Activated B cell treated with CpG ODN at 0.5 μM for 24 hours (primary cell): ENCODE data around the gene GOLGA7B. TPM values are rescaled to one million over a fixed set of nuclear protein-coding genes. Genes with fewer than 3 reads are reported as not detected.

ENCODE experiments used
- ATAC-seq: fragments of 200-7000 bp; cut with Tn5 transposase; one replicate; pipeline ENCODE4 v1.10.0; 2021; ENCODE audit warnings: low read depth, mild to moderate bottlenecking, moderate library complexity
- CTCF ChIA-PET: fragments of 350-600 bp; sonication (Branson Sonifier 250); formaldehyde crosslinking; loops from one replicate; lab custom pipeline; 2021; ENCODE audit warnings: antibody characterized with exemption; lab: Charles Lee
- POLR2A ChIA-PET: fragments of 350-600 bp; sonication (Branson Sonifier 250); formaldehyde crosslinking; loops from one replicate; lab custom pipeline; 2021; ENCODE audit warnings: antibody characterized with exemption; lab: Charles Lee
- DNase-seq: peaks from one replicate; pipeline ENCODE4 v3.0.0; 2022
- H3K27ac Mint-ChIP-seq: one replicate; pipeline ENCODE4 v1.8.0; 2020; ENCODE audit warnings: mixed read lengths
- H3K27me3 Mint-ChIP-seq: one replicate; pipeline ENCODE4 v1.8.0; 2021; ENCODE audit warnings: mixed read lengths
- H3K36me3 Mint-ChIP-seq: one replicate; pipeline ENCODE4 v1.8.0; 2021; ENCODE audit warnings: low read depth, mixed read lengths
- H3K4me1 Mint-ChIP-seq: one replicate; pipeline ENCODE4 v1.8.0; 2021; ENCODE audit warnings: mixed read lengths
- H3K4me3 Mint-ChIP-seq: one replicate; pipeline ENCODE4 v1.8.0; 2020; ENCODE audit warnings: mild to moderate bottlenecking, mixed read lengths
- H3K9me3 Mint-ChIP-seq: one replicate; pipeline ENCODE4 v1.8.0; 2020; ENCODE audit warnings: mixed read lengths
- intact Hi-C: fragments of 100-400 bp; cut with micrococcal nuclease; formaldehyde crosslinking; loops from one replicate; pipeline ENCODE4 v1.15.1; 2024
- total RNA-seq: library from RNA; stranded (reverse); gene quantifications from 2 replicates; pipeline ENCODE4 v1.2.3, GENCODE V29; 2022
- TF ChIP-seq, protein P1 (sequence below): fragments of 200-600 bp; IDR thresholded peaks from one replicate; pipeline ENCODE4 v1.8.0; 2022; ENCODE audit warnings: antibody characterized with exemption, mild to moderate bottlenecking

The GOLGA7B gene
- total RNA-seq, 1 donor from 2014 or later: 0.04 TPM

DNA sequence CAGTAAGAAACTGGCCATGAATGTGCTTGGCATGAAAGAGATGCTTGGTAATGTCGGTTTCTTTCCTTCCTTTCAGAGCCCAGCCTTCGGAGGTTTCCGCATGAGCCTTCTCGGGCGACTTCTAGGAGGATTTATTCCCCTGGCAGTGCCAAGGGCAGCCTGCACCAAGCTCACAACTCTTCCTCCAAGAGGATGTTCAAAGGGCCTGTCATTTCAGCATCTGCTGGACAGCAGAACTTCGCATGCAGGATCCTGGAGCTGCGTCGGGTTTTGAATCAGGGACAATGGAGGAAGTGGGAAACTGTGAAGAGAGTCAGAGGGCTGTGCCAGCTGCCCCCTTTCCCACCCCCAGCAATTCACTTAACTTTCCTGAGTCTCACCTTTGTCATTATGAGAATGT lies 21.3 kb downstream of the GOLGA7B start:
- POLR2A ChIA-PET: no interaction called here
- DNase-seq (no peak), ATAC-seq (no peak)
- no peak overlapping the region for H3K4me3 Mint-ChIP-seq
- H3K4me1 Mint-ChIP-seq: peaks cover 6% of the 10 kb centered on the region
- H3K9me3 Mint-ChIP-seq: no peaks in the 10 kb centered on the region
- TF ChIP-seq, protein P1, sequence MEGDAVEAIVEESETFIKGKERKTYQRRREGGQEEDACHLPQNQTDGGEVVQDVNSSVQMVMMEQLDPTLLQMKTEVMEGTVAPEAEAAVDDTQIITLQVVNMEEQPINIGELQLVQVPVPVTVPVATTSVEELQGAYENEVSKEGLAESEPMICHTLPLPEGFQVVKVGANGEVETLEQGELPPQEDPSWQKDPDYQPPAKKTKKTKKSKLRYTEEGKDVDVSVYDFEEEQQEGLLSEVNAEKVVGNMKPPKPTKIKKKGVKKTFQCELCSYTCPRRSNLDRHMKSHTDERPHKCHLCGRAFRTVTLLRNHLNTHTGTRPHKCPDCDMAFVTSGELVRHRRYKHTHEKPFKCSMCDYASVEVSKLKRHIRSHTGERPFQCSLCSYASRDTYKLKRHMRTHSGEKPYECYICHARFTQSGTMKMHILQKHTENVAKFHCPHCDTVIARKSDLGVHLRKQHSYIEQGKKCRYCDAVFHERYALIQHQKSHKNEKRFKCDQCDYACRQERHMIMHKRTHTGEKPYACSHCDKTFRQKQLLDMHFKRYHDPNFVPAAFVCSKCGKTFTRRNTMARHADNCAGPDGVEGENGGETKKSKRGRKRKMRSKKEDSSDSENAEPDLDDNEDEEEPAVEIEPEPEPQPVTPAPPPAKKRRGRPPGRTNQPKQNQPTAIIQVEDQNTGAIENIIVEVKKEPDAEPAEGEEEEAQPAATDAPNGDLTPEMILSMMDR: no peak
- CTCF ChIA-PET: no interaction called here
- H3K36me3 Mint-ChIP-seq: no peaks in the 10 kb centered on the region
- H3K27ac Mint-ChIP-seq: no peak overlapping the region
- H3K27me3 Mint-ChIP-seq: peaks cover 27% of the 10 kb centered on the region
- intact Hi-C loops: no loop called here

DNA sequence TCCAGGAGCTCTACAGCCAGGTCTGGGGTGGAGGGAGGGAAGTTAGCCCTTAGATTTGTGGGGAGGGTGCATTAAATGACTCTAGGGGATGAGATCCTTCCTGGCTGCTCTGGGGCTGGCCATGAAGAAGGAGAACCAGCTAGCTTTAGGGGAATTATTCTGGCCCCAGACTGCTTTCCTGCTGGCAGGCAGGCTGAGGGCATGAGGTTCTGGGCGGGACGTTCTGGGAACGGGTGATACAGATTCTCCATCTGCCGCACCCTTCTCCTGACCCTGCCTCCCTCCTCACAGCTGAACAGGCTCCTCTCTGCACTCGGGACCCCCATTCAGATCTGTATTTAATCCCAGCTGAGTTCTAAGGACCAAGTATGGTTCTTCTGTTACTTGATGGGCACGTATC lies 23.9 kb downstream of the GOLGA7B start:
- CTCF ChIA-PET: no interaction called here
- no peaks in the 10 kb centered on the region for H3K9me3 Mint-ChIP-seq
- no peaks in the 10 kb centered on the region for H3K36me3 Mint-ChIP-seq
- no peak overlapping the region for H3K4me3 Mint-ChIP-seq
- H3K4me1 Mint-ChIP-seq: peaks cover 6% of the 10 kb centered on the region
- no peak overlapping the region for H3K27ac Mint-ChIP-seq
- intact Hi-C loops: no loop called here
- POLR2A ChIA-PET: no interaction called here
- peaks cover 27% of the 10 kb centered on the region for H3K27me3 Mint-ChIP-seq
- DNase-seq: no peak
- TF ChIP-seq, protein P1: no peak
- ATAC-seq: no peak

DNA sequence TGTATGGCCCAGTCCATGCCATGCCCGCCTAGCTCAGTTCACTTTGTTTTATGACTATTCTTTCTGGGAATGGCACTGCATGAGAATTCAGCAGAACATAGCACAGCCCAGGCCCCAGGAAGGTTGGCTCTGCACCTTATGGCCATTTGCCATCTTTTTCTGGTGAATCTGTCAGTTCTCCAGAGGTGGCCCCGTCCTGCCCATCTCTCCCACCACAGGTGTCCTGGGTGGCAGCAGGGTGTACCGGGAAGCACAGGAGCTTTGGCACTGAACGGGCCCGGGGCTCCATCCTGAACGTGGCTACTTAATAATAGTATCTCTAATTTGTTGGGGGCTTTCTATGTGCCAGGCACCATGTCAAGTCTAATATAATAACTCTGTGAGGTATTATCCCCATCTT lies 24.7 kb downstream of the GOLGA7B start:
- TF ChIP-seq, protein P1: no peak
- Mint-ChIP-seq H3K27me3 (peaks cover 27% of the 10 kb centered on the region), H3K4me3 (no peak overlapping the region), H3K27ac (no peak overlapping the region), H3K9me3 (no peaks in the 10 kb centered on the region), H3K36me3 (no peaks in the 10 kb centered on the region), H3K4me1 (peaks cover 4% of the 10 kb centered on the region)
- no peak for DNase-seq
- intact Hi-C loops: no loop called here
- no peak for ATAC-seq
- POLR2A ChIA-PET: no interaction called here
- CTCF ChIA-PET: no interaction called here

DNA sequence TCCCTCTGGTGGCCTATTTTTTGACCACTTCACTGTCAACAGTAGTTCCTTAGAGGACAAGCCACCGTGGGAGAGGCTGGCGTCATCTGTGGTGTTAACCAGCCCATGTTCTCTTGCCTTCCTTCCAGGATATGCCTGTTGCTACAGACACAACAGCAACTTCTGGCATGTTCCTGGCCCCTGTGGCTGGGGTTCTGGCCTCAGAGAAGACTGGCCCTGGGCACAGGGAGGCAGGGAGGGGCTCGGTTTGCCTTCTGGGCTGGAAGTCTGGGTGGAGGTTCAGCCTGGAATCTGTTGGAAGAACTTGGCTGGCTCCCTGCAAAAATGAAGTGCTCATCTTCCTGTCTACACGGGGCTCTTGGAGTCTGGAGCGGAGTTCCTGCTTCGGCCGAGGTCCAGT lies 25.7 kb downstream of the GOLGA7B start:
- TF ChIP-seq, protein P1: no peak
- POLR2A ChIA-PET: no interaction called here
- DNase-seq (no peak), ATAC-seq (no peak)
- Mint-ChIP-seq H3K4me3 (no peak overlapping the region), H3K4me1 (no peaks in the 10 kb centered on the region), H3K27ac (no peak overlapping the region), H3K27me3 (peaks cover 23% of the 10 kb centered on the region), H3K36me3 (no peaks in the 10 kb centered on the region), H3K9me3 (no peaks in the 10 kb centered on the region)
- intact Hi-C loops: no loop called here
- CTCF ChIA-PET: no interaction called here

DNA sequence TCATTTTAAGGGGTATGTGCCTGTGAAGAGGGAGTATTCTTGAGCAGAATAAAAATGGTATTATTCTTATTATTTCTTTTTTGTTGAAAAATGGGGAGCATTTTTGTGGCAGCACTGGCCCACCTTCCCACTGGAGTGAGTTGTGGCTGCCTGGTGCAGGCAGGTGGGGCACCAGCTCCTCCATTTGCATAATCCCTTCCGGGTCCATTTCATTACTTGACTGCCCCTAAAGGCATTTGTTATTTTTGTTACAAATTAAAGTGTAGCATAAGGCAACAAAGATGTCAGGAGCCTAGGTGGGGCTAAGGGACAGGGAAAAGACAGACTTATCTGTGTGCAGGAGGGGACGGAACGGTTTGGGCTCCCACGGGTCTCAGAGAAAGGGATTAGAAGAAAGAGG lies 26.8 kb downstream of the GOLGA7B start:
- H3K27me3 Mint-ChIP-seq: peaks cover 21% of the 10 kb centered on the region
- intact Hi-C loops: no loop called here
- no peaks in the 10 kb centered on the region for H3K4me1 Mint-ChIP-seq
- no peak for DNase-seq
- ChIA-PET CTCF (no interaction called here), POLR2A (no interaction called here)
- H3K4me3 Mint-ChIP-seq: no peak overlapping the region
- H3K27ac Mint-ChIP-seq: no peak overlapping the region
- H3K9me3 Mint-ChIP-seq: no peaks in the 10 kb centered on the region
- no peaks in the 10 kb centered on the region for H3K36me3 Mint-ChIP-seq
- TF ChIP-seq, protein P1: no peak
- no peak for ATAC-seq
